ENCODE results near the gene CHD9.
"Not testable (repeated sequence)": the region's sequence is repeated elsewhere in the genome, so short reads cannot be mapped to it uniquely, and the experiment has no call there.

The CHD9 gene

DNA sequence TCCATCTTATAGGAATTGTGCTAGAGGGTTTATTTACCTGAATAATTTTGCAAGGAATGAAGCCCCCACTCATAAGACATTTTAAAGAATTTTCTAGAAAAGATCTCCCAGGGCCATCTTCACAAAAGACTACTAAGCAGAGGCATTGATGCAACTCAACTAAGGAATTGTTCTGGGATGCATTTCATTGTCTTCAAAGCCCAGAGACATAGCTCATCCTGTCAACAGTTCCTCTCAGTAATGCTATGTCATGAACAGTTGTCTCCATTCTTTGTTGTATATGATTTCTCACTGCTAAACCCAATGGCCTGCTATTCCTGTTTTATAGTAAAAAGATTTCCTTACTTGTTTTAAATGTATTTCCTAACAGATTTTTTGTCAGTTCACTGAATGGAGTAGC, 242.7 kb downstream of the CHD9 start:
- no peak for TF ChIP-seq HDGF (IDR thresholded peaks at IDR 0.05; ENCODE audit: borderline replicate concordance)
- no peak for TF ChIP-seq FOXM1 (IDR thresholded peaks at IDR 0.05; ENCODE audit: borderline replicate concordance)
- TF ChIP-seq SUZ12 (IDR thresholded peaks at IDR 0.05) = no peak
- TF ChIP-seq ELF4 (IDR thresholded peaks at IDR 0.05) = no peak
- TF ChIP-seq BHLHE40 (IDR thresholded peaks at IDR 0.05; ENCODE audit: borderline replicate concordance) = no peak
- TF ChIP-seq ZNF384 (IDR thresholded peaks at IDR 0.05) = no peak
- TF ChIP-seq SP1 (IDR thresholded peaks at IDR 0.05) = no peak
- TF ChIP-seq FOXA1 (IDR thresholded peaks at IDR 0.05) = no peak
- TF ChIP-seq L3MBTL2 (conservative IDR thresholded peaks at IDR 0.05) = no peak
- ChIA-PET CTCF (no interaction called here), POLR2A (no interaction called here)
- no peak for DNase-seq (ENCODE audit: extremely low spot score)

DNA sequence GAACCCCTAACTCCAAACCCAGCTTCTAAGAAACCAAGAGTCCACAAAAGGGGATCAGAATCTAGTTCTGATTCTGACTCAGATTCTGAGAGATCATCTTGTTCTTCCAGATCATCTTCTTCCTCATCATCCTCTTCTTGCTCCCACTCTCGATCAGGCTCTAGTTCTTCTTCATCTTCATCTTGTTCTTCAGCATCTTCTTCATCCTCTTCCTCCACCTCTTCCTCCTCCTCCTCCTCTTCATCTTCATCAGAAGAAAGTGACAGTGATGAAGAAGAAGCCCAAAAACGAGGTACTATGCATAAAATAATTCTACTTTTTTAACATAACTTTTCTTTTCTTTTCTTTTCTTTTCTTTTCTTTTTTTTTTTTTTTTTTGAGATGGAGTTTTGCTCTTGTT, 249.5 kb downstream of the CHD9 start:
- TF ChIP-seq HDGF (IDR thresholded peaks at IDR 0.05; ENCODE audit: borderline replicate concordance) (no peak), BHLHE40 (IDR thresholded peaks at IDR 0.05; ENCODE audit: borderline replicate concordance) (no peak), CTBP1 (IDR thresholded peaks at IDR 0.05; ENCODE audit: borderline replicate concordance) (no peak), SUZ12 (IDR thresholded peaks at IDR 0.05) (no peak), SP1 (IDR thresholded peaks at IDR 0.05) (no peak), TARDBP (IDR thresholded peaks at IDR 0.05) (no peak), ZNF384 (IDR thresholded peaks at IDR 0.05) (no peak), FOXM1 (IDR thresholded peaks at IDR 0.05; ENCODE audit: borderline replicate concordance) (no peak), NFRKB (IDR thresholded peaks at IDR 0.05) (no peak), ARNT (IDR thresholded peaks at IDR 0.05) (no peak), L3MBTL2 (conservative IDR thresholded peaks at IDR 0.05) (no peak), LEF1 (IDR thresholded peaks at IDR 0.05; ENCODE audit: borderline replicate concordance) (no peak), FOXK2 (IDR thresholded peaks at IDR 0.05) (no peak), ELF4 (IDR thresholded peaks at IDR 0.05) (no peak), FOXA1 (IDR thresholded peaks at IDR 0.05) (no peak)
- TF ChIP-seq, protein P1, sequence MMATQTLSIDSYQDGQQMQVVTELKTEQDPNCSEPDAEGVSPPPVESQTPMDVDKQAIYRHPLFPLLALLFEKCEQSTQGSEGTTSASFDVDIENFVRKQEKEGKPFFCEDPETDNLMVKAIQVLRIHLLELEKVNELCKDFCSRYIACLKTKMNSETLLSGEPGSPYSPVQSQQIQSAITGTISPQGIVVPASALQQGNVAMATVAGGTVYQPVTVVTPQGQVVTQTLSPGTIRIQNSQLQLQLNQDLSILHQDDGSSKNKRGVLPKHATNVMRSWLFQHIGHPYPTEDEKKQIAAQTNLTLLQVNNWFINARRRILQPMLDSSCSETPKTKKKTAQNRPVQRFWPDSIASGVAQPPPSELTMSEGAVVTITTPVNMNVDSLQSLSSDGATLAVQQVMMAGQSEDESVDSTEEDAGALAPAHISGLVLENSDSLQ (IDR thresholded peaks at IDR 0.05) = no peak
- no peak for DNase-seq (ENCODE audit: extremely low spot score)
- ChIA-PET CTCF (no interaction called here), POLR2A (no interaction called here)

DNA sequence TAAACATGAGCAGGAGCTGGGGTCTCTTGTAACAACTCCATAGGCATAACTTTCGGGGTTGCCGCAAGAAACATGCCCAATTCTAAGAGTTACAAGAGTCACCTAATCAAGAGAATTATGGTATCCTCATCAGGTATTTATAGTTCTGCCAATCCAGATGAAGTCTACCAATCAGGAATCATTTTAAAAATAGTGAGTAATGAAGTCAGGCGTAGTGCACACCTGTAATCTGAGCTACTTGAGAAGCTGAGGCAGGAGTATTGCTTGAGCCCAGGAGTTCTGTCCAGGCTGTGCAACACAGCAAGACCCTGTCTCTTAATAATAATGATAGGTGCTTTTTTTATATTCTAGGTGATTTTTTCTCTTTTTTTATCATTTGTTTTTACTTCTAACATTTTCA, 251.0 kb downstream of the CHD9 start:
- ChIA-PET CTCF (no interaction called here), POLR2A (no interaction called here)
- no peak for TF ChIP-seq L3MBTL2 (conservative IDR thresholded peaks at IDR 0.05)
- TF ChIP-seq FOXM1 (IDR thresholded peaks at IDR 0.05; ENCODE audit: borderline replicate concordance) = no peak
- no peak for TF ChIP-seq TARDBP (IDR thresholded peaks at IDR 0.05)
- no peak for TF ChIP-seq ZNF384 (IDR thresholded peaks at IDR 0.05)
- TF ChIP-seq LEF1 (IDR thresholded peaks at IDR 0.05; ENCODE audit: borderline replicate concordance) = no peak
- TF ChIP-seq ARNT (IDR thresholded peaks at IDR 0.05) = no peak
- TF ChIP-seq SP1 (IDR thresholded peaks at IDR 0.05) = no peak
- no peak for DNase-seq (ENCODE audit: extremely low spot score)

DNA sequence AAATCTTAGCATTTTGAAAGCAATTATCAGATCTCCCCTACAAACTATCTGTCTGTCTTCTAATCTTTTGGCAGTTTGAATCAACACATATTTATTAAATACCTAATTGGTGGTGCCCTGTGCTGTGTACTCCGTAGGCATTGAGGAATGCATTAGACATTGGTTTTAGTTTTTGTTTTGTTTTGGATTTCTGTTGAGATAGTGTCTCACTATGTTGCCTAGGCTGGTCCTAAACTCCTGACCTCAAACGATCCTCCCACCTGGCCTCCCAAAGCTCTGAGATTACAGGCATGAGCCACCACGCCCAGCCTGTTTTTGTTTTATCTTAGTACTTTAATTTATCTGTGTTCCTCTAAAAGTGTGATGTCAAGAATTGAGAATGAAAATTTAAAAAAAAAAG, 254.7 kb downstream of the CHD9 start:
- ChIA-PET CTCF (no interaction called here), POLR2A (no interaction called here)
- no peak for DNase-seq (ENCODE audit: extremely low spot score)
- TF ChIP-seq HDGF (IDR thresholded peaks at IDR 0.05; ENCODE audit: borderline replicate concordance) (no peak), ARNT (IDR thresholded peaks at IDR 0.05) (no peak), SUZ12 (IDR thresholded peaks at IDR 0.05) (no peak)
- TF ChIP-seq, protein P1 (IDR thresholded peaks at IDR 0.05) = no peak

DNA sequence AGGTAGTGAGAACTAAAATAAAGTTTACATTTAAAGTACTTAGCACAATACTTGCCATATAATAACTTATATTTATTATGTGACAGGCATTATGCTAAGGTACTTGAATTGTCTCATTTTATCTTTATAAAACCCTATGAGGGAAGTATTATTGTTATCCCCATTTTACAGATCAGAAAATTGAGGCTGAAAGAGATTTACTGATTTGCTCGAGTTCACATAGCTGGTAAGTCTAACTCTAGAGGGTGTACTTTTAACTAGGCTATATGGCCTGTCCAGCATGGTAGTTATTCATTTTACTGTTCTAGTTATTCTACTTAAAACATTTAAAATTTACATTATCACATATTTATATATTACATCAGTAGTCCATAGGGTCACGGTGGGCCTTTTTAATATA, 266.2 kb downstream of the CHD9 start:
- TF ChIP-seq FOXA1 (IDR thresholded peaks at IDR 0.05) = no peak
- no peak for TF ChIP-seq CTBP1 (IDR thresholded peaks at IDR 0.05; ENCODE audit: borderline replicate concordance)
- no peak for TF ChIP-seq NFRKB (IDR thresholded peaks at IDR 0.05)
- no peak for TF ChIP-seq SUZ12 (IDR thresholded peaks at IDR 0.05)
- TF ChIP-seq, protein P1 (IDR thresholded peaks at IDR 0.05) = no peak
- no peak for TF ChIP-seq SP1 (IDR thresholded peaks at IDR 0.05)
- TF ChIP-seq ZNF384 (IDR thresholded peaks at IDR 0.05) = no peak
- DNase-seq (ENCODE audit: extremely low spot score) = no peak
- ChIA-PET CTCF (no interaction called here), POLR2A (no interaction called here)

DNA sequence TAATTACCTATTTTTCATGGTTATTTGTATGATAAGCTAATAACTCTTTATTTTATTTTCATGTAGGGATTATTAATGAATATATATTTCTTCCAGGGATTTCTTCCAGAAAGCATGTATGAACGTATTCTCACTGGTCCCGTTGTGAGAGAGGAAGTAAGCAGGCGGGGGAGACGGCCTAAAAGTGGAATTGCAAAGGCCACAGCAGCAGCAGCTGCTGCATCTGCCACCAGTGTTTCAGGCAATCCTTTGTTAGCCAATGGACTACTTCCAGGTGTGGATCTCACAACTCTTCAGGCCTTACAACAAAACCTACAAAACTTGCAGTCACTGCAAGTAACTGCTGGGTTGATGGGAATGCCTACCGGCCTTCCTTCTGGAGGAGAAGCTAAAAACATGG, 269.1 kb downstream of the CHD9 start:
- no peak for DNase-seq (ENCODE audit: extremely low spot score)
- CTCF ChIA-PET = no interaction called here
- no peak for TF ChIP-seq TARDBP (IDR thresholded peaks at IDR 0.05)
- no peak for TF ChIP-seq L3MBTL2 (conservative IDR thresholded peaks at IDR 0.05)
- no peak for TF ChIP-seq NFRKB (IDR thresholded peaks at IDR 0.05)
- TF ChIP-seq BHLHE40 (IDR thresholded peaks at IDR 0.05; ENCODE audit: borderline replicate concordance) = no peak
- no peak for TF ChIP-seq FOXK2 (IDR thresholded peaks at IDR 0.05)
- TF ChIP-seq ZNF384 (IDR thresholded peaks at IDR 0.05) = no peak
- no peak for TF ChIP-seq CTBP1 (IDR thresholded peaks at IDR 0.05; ENCODE audit: borderline replicate concordance)
- TF ChIP-seq SUZ12 (IDR thresholded peaks at IDR 0.05) = no peak
- TF ChIP-seq, protein P1 (IDR thresholded peaks at IDR 0.05) = no peak
- no peak for TF ChIP-seq LEF1 (IDR thresholded peaks at IDR 0.05; ENCODE audit: borderline replicate concordance)
- TF ChIP-seq SP1 (IDR thresholded peaks at IDR 0.05) = no peak
- TF ChIP-seq ELF4 (IDR thresholded peaks at IDR 0.05) = no peak
- TF ChIP-seq FOXM1 (IDR thresholded peaks at IDR 0.05; ENCODE audit: borderline replicate concordance) = no peak
- TF ChIP-seq ARNT (IDR thresholded peaks at IDR 0.05) = no peak
- no peak for TF ChIP-seq FOXA1 (IDR thresholded peaks at IDR 0.05)
- no peak for TF ChIP-seq HDGF (IDR thresholded peaks at IDR 0.05; ENCODE audit: borderline replicate concordance)
- POLR2A ChIA-PET = no interaction called here

DNA sequence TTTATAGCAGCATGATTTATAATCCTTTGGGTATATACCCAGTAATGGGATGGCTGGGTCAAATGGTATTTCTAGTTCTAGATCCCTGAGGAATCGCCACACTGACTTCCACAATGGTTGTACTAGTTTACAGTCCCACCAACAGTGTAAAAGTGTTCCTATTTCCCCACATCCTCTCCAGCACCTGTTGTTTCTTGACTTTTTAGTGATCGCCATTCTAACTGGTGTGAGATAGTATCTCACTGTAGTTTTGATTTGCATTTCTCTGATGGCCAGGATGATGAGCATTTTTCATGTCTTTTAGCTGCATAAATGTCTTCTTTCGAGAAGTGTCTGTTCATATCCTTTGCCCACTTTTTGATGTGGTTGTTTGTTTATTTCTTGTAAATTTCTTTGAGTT, 276.2 kb downstream of the CHD9 start:
- CTCF ChIA-PET; DNase-seq (ENCODE audit: extremely low spot score); POLR2A ChIA-PET: not testable (repeated sequence)
